Limb (tissue), 2 donors: ENCODE measurements around the gene RAB40C.

Experiments used
- DNase-seq, 2 donors: peaks; one replicate each; pipeline ENCODE4 v3.0.0-alpha.2; 2016; ENCODE audit errors: extremely low spot score in 2 of 2

RAB40C gene

GRCh38 chr16:610513-611381 is 20.9 kb downstream of the RAB40C start:
- DNase-seq = no peak

GRCh38 chr16:615122-615521 is 25.3 kb downstream of the RAB40C start:
- DNase-seq = no peak

GRCh38 chr16:616733-617586 is 27.1 kb downstream of the RAB40C start:
- no peak for DNase-seq

GRCh38 chr16:617855-618254 is 28.0 kb downstream of the RAB40C start:
- no peak for DNase-seq

GRCh38 chr16:619476-620100 is 29.7 kb downstream of the RAB40C start:
- DNase-seq = no peak

GRCh38 chr16:620700-621525 is 31.0 kb downstream of the RAB40C start:
- DNase-seq = no peak

- DNase-seq = peak in 1 of 2 donors; percentile 32
These were observed 31.8 kb downstream of the RAB40C start for GRCh38 chr16:621526-622105.

GRCh38 chr16:622920-623280 is 33.0 kb downstream of the RAB40C start:
- no peak for DNase-seq

- no peak for DNase-seq
These were observed 34.7 kb downstream of the RAB40C start for GRCh38 chr16:624526-625070.

- DNase-seq = no peak
These were observed 35.5 kb downstream of the RAB40C start for GRCh38 chr16:625117-625976.

GRCh38 chr16:625977-626765 is 36.3 kb downstream of the RAB40C start:
- no peak for DNase-seq

GRCh38 chr16:626787-627453 is 37.1 kb downstream of the RAB40C start:
- no peak for DNase-seq

- DNase-seq = peak in 1 of 2 donors; percentile 41
These were observed 37.8 kb downstream of the RAB40C start for GRCh38 chr16:627454-628239.

- DNase-seq = peak in 1 of 2 donors; percentile 34
These were observed 38.6 kb downstream of the RAB40C start for GRCh38 chr16:628321-629061.

GRCh38 chr16:629185-629832 is 39.4 kb downstream of the RAB40C start:
- peak in 1 of 2 donors; percentile 64 for DNase-seq

- peak in 1 of 2 donors; percentile 37 for DNase-seq
These were observed 40.0 kb downstream of the RAB40C start for GRCh38 chr16:629833-630248.
